GM12873 (cell line): Measurements from ENCODE around the gene LSM14A.

Experiments
- CTCF ChIP-seq: IDR thresholded peaks from 2 replicates; pipeline ENCODE4 v1.5.1; 2012; ENCODE audit warnings: low read depth, mild to moderate bottlenecking, moderate library complexity, low read length, control low read depth; ENCODE audit not compliant: insufficient read depth; ENCODE audit errors: missing control alignments

LSM14A gene

GRCh38 chr19:34171877-34172660 is at the start of gene LSM14A:
LSM14A (plus strand) TSS chr19:34172504; CDS start chr19:34172643, 139 bp downstream.
- TF ChIP-seq CTCF = no peak

- TF ChIP-seq CTCF = no peak
Measured at GRCh38 chr19:34124828-34125227, 47.5 kb upstream of the LSM14A start.

- TF ChIP-seq CTCF = no peak
Measured at GRCh38 chr19:34126966-34127365, 45.3 kb upstream of the LSM14A start.

- no peak for TF ChIP-seq CTCF
Measured at GRCh38 chr19:34127684-34128189, 44.6 kb upstream of the LSM14A start.

GRCh38 chr19:34128558-34129250 is 43.6 kb upstream of the LSM14A start:
- no peak for TF ChIP-seq CTCF

- no peak for TF ChIP-seq CTCF
Measured at GRCh38 chr19:34131100-34131499, 41.2 kb upstream of the LSM14A start.
